Natural killer cell (primary cell): ENCODE results near the gene GALNT10. TPM values are rescaled to one million over a fixed set of nuclear protein-coding genes. Genes with fewer than 3 reads are reported as not detected.

Experiments
- ATAC-seq, 3 donors: fragments of 150-1000 bp in 2 of 3; fragments of 200-7000 bp in 1 of 3; cut with Tn5 transposase; 1 replicate in 1 of 3; 2 replicates in 2 of 3; pipeline ENCODE4 v1.10.0; 2021; ENCODE audit warnings: mild to moderate bottlenecking in 2 of 3, moderate library complexity in 2 of 3
- DNase-seq, 2 donors: peaks; one replicate each; pipeline versions ENCODE4 v3.0.0 to v3.0.0-alpha.2; 2013 to 2021; ENCODE audit warnings: mixed read lengths in 1 of 2
- H3K27ac ChIP-seq: one replicate; pipeline ENCODE4 v1.5.1; 2013; ENCODE audit warnings: mild to moderate bottlenecking, low read length
- H3K27me3 ChIP-seq: one replicate; pipeline ENCODE4 v1.6.1; 2013; ENCODE audit warnings: low read length; ENCODE audit not compliant: control insufficient read depth, insufficient read depth
- H3K36me3 ChIP-seq: one replicate; pipeline ENCODE4 v1.6.1; 2013; ENCODE audit warnings: low read length; ENCODE audit not compliant: control insufficient read depth, insufficient read depth
- H3K4me1 ChIP-seq: one replicate; pipeline ENCODE4 v1.6.1; 2013; ENCODE audit warnings: low read length; ENCODE audit not compliant: control insufficient read depth, insufficient read depth
- H3K4me3 ChIP-seq: one replicate; pipeline ENCODE4 v1.5.1; 2013; ENCODE audit warnings: low read length
- H3K9me3 ChIP-seq: one replicate; pipeline ENCODE4 v1.6.1; 2013; ENCODE audit warnings: low read length; ENCODE audit not compliant: control insufficient read depth, insufficient read depth
- H3K27ac Mint-ChIP-seq, 2 donors: one replicate each; pipeline ENCODE4 v1.8.0; 2022; ENCODE audit warnings: mild to moderate bottlenecking in 2 of 2, mixed read lengths in 2 of 2, moderate library complexity in 1 of 2
- H3K27me3 Mint-ChIP-seq, 2 donors: one replicate each; pipeline ENCODE4 v1.8.0; 2022; ENCODE audit warnings: low read depth in 2 of 2, mixed read lengths in 2 of 2
- H3K36me3 Mint-ChIP-seq: one replicate; pipeline ENCODE4 v1.8.0; 2022; ENCODE audit warnings: mixed read lengths
- H3K4me1 Mint-ChIP-seq, 2 donors: one replicate each; pipeline ENCODE4 v1.8.0; 2022; ENCODE audit warnings: mixed read lengths in 2 of 2
- H3K4me3 Mint-ChIP-seq: one replicate; pipeline ENCODE4 v1.8.0; 2022; ENCODE audit warnings: mild to moderate bottlenecking, moderate library complexity, mixed read lengths
- H3K9me3 Mint-ChIP-seq, 2 donors: one replicate each; pipeline ENCODE4 v1.8.0; 2022; ENCODE audit warnings: mixed read lengths in 2 of 2
- WGBS: methylation state at CpG from one replicate; pipeline ENCODE4 v1.1.7; 2013; ENCODE audit warnings: missing lambda C conversion rate; ENCODE audit not compliant: insufficient coverage; 5-methylcytosine and 5-hydroxymethylcytosine counted together
- intact Hi-C: fragments of 100-400 bp; cut with micrococcal nuclease; formaldehyde crosslinking; loops from one replicate; pipeline ENCODE4 v1.14.2; 2022
- total RNA-seq, 4 donors: library from RNA; stranded (reverse); fragments of 120-200 nt in 1 of 4; gene quantifications; one replicate each; pipeline versions ENCODE4 v1.2.3 to v1.2.4, GENCODE V29; 2013 to 2022
- TF ChIP-seq, protein P1 (sequence below): fragments of 200-600 bp; IDR thresholded peaks from one replicate; pipeline ENCODE4 v1.8.0; 2022; ENCODE audit warnings: antibody characterized with exemption

The GALNT10 gene
- total RNA-seq, 3 donors from 2014 or later (not counting 1 experiment from before 2014, with no cell fraction given) = 77.0 to 92.6 (median 77.6) TPM

DNA sequence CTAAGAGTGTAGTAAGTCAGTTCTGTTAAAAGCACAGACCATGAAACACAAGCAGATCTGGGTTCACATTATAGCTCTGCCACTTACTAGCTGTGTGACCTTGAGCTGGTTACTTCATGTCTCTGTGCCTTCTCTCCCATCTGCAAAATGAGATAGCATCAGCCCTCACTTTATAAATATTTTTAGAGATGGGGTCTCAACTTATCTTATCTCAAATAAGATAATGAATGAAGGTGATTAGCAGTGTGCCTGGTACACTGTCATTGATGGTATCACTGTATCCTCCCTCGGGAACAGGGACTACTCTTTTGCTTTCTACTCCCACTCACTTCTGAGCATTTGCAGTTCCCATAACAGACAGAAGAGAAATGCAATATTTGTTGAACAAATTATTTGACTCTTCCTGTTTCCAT, 52.4 kb downstream of the GALNT10 start:
- ATAC-seq = no peak
- H3K4me3 ChIP-seq = no peak overlapping the region
- WGBS = no CpG with 5 or more reads among the region's 1 CpG
- H3K27me3 ChIP-seq = no peaks in the 10 kb centered on the region
- intact Hi-C loops = no loop called here
- peak overlapping the region; percentile 5 to 30 for H3K27ac Mint-ChIP-seq
- H3K36me3 ChIP-seq = no peaks in the 10 kb centered on the region
- no peak overlapping the region for H3K27ac ChIP-seq
- H3K4me1 Mint-ChIP-seq = peaks cover 57 to 68% of the 10 kb centered on the region in 2 donors
- H3K9me3 Mint-ChIP-seq = no peaks in the 10 kb centered on the region
- TF ChIP-seq, protein P1, sequence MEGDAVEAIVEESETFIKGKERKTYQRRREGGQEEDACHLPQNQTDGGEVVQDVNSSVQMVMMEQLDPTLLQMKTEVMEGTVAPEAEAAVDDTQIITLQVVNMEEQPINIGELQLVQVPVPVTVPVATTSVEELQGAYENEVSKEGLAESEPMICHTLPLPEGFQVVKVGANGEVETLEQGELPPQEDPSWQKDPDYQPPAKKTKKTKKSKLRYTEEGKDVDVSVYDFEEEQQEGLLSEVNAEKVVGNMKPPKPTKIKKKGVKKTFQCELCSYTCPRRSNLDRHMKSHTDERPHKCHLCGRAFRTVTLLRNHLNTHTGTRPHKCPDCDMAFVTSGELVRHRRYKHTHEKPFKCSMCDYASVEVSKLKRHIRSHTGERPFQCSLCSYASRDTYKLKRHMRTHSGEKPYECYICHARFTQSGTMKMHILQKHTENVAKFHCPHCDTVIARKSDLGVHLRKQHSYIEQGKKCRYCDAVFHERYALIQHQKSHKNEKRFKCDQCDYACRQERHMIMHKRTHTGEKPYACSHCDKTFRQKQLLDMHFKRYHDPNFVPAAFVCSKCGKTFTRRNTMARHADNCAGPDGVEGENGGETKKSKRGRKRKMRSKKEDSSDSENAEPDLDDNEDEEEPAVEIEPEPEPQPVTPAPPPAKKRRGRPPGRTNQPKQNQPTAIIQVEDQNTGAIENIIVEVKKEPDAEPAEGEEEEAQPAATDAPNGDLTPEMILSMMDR = no peak
- peaks cover 7% of the 10 kb centered on the region for H3K4me1 ChIP-seq
- no peaks in the 10 kb centered on the region for H3K36me3 Mint-ChIP-seq
- no peaks in the 10 kb centered on the region for H3K9me3 ChIP-seq
- H3K4me3 Mint-ChIP-seq = no peak overlapping the region
- H3K27me3 Mint-ChIP-seq = no peaks in the 10 kb centered on the region
- DNase-seq = no peak

DNA sequence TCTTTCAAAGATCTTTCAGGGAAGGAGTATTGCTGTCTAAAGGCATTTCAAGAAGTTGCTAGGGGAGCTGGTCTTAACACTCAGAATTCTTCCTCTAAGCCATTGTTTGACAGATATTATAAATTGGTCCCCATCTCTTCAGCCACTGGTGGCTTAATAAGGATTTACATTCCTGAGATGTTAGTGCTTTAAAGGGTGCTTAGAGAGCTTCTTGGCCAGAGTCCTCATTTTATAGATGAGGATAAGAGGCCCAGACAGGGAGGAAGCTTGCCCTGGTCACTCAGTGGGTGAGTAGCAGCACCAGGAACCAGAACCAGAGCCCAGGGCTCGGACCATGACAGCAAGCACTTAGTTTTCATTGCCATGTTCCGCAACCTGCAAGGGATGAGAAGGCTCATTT, 53.2 kb downstream of the GALNT10 start:
- H3K27me3 ChIP-seq = no peaks in the 10 kb centered on the region
- no peak for DNase-seq
- TF ChIP-seq, protein P1 = no peak
- H3K4me1 Mint-ChIP-seq = peaks cover 55 to 64% of the 10 kb centered on the region in 2 donors
- no peaks in the 10 kb centered on the region for H3K9me3 ChIP-seq
- no peaks in the 10 kb centered on the region for H3K27me3 Mint-ChIP-seq
- 95% methylated on average over 2 of the region's 2 CpGs for WGBS
- no peaks in the 10 kb centered on the region for H3K9me3 Mint-ChIP-seq
- intact Hi-C loops = no loop called here
- no peak overlapping the region for H3K4me3 Mint-ChIP-seq
- no peak overlapping the region for H3K27ac ChIP-seq
- ATAC-seq = no peak
- H3K36me3 ChIP-seq = no peaks in the 10 kb centered on the region
- H3K4me1 ChIP-seq = peaks cover 1% of the 10 kb centered on the region
- H3K36me3 Mint-ChIP-seq = no peaks in the 10 kb centered on the region
- no peak overlapping the region for H3K4me3 ChIP-seq
- peak overlapping the region in 1 of 2 donors; percentile 25 for H3K27ac Mint-ChIP-seq

DNA sequence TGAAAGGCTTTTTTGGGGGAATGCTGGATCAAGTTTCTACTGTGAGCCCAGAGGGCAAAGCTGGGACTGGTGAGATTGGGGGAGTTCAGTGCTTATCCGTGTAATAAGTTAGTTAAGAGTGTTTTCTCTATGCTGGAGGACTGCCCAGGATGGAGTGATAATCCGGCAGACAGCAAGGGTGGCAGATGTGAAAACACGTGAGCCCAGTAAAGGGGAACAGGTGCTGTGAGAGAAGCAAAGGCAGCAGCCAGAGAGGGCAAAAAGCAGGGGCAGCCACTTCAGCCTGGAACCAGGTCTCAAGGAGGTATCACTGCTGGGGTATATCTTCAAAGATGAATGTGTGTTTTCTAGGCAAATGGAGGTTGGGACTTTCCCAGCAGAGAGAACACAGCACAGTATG, 53.9 kb downstream of the GALNT10 start:
- Mint-ChIP-seq H3K27ac (peak overlapping the region in 1 of 2 donors; percentile 63), H3K27me3 (no peaks in the 10 kb centered on the region), H3K9me3 (no peaks in the 10 kb centered on the region), H3K36me3 (no peaks in the 10 kb centered on the region), H3K4me1 (peaks cover 57 to 65% of the 10 kb centered on the region in 2 donors), H3K4me3 (no peak overlapping the region)
- Histone ChIP-seq H3K27me3 (no peaks in the 10 kb centered on the region), H3K4me3 (no peak overlapping the region), H3K27ac (no peak overlapping the region), H3K36me3 (no peaks in the 10 kb centered on the region), H3K4me1 (no peaks in the 10 kb centered on the region), H3K9me3 (no peaks in the 10 kb centered on the region)
- DNase-seq (no peak), ATAC-seq (no peak)
- 90% methylated on average over 3 of the region's 3 CpGs for WGBS
- TF ChIP-seq, protein P1 = no peak
- intact Hi-C loops = no loop called here

DNA sequence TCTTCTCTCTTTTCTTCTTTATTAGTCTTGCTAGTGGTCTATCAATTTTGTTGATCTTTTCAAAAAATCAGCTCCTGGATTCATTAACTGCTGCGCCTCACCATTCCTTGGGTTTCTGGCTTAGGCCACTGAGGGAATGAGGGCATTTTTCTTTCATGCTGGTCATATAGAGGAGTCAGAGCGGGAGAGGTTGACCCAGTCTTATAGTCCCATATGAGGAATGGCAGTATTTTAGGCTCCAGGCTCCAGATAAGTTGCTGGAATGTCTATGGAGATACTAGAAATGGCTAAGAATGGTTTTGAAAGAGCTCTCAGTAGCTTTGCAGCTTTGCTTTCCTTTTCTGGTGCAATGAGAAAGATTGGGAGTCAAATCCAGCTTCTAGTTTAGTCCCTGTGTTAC, 58.2 kb downstream of the GALNT10 start:
- Mint-ChIP-seq H3K27ac (peak overlapping the region in 1 of 2 donors; percentile 55), H3K36me3 (no peaks in the 10 kb centered on the region), H3K9me3 (no peaks in the 10 kb centered on the region), H3K4me3 (no peak overlapping the region), H3K27me3 (no peaks in the 10 kb centered on the region), H3K4me1 (peaks cover 48 to 57% of the 10 kb centered on the region in 2 donors)
- H3K36me3 ChIP-seq = no peaks in the 10 kb centered on the region
- H3K9me3 ChIP-seq = no peaks in the 10 kb centered on the region
- ATAC-seq = no peak
- TF ChIP-seq, protein P1 = no peak
- no peak overlapping the region for H3K4me3 ChIP-seq
- 100% methylated on average over 2 of the region's 2 CpGs for WGBS
- DNase-seq = no peak
- no peaks in the 10 kb centered on the region for H3K27me3 ChIP-seq
- intact Hi-C loops = no loop called here
- H3K4me1 ChIP-seq = no peaks in the 10 kb centered on the region
- H3K27ac ChIP-seq = no peak overlapping the region
